HK-2 (cell line): ENCODE measurements around the gene POLR2C.
A peak's percentile ranks its signal among the peaks of the same experiment; 100 is the strongest.

ENCODE experiments used
- DNase-seq: peaks from one replicate; pipeline ENCODE4 v3.0.0-alpha.2; 2018; ENCODE audit not compliant: unreplicated experiment

POLR2C gene

GRCh38 chr16:57452021-57452420 lies 10.5 kb upstream of the POLR2C start:
- DNase-seq: no peak

GRCh38 chr16:57462978-57463362 lies 491 bp downstream of the POLR2C start:
- no peak for DNase-seq

GRCh38 chr16:57464523-57464922 lies 2.0 kb downstream of the POLR2C start:
- DNase-seq: no peak

GRCh38 chr16:57468346-57468745 lies 5.9 kb downstream of the POLR2C start:
- DNase-seq: no peak

GRCh38 chr16:57469046-57469445 lies 6.6 kb downstream of the POLR2C start:
- no peak for DNase-seq

- DNase-seq: no peak
Observed at GRCh38 chr16:57469917-57470470, 7.5 kb downstream of the POLR2C start.

- DNase-seq: no peak
Observed at GRCh38 chr16:57470711-57471110, 8.2 kb downstream of the POLR2C start.

- no peak for DNase-seq
Observed at GRCh38 chr16:57471209-57471608, 8.7 kb downstream of the POLR2C start.

GRCh38 chr16:57471852-57472664 lies 9.6 kb downstream of the POLR2C start:
- no peak for DNase-seq

- DNase-seq: no peak
Observed at GRCh38 chr16:57472665-57473060, 10.2 kb downstream of the POLR2C start.

- DNase-seq: no peak
Observed at GRCh38 chr16:57473176-57473840, 10.8 kb downstream of the POLR2C start.

GRCh38 chr16:57473906-57474305 lies 11.4 kb downstream of the POLR2C start:
- no peak for DNase-seq

- DNase-seq: no peak
Observed at GRCh38 chr16:57474671-57475661, 12.5 kb downstream of the POLR2C start.

- DNase-seq: no peak
Observed at GRCh38 chr16:57475711-57476339, 13.3 kb downstream of the POLR2C start.

- no peak for DNase-seq
Observed at GRCh38 chr16:57476546-57477410, 14.3 kb downstream of the POLR2C start.

- DNase-seq: no peak
Observed at GRCh38 chr16:57477531-57478202, 15.2 kb downstream of the POLR2C start.

GRCh38 chr16:57478396-57479204 lies 16.1 kb downstream of the POLR2C start:
- DNase-seq: no peak

- peak; percentile 83 for DNase-seq
Observed at GRCh38 chr16:57479205-57479975, 16.9 kb downstream of the POLR2C start.
